ENCODE results near the gene MBOAT2.

DNA sequence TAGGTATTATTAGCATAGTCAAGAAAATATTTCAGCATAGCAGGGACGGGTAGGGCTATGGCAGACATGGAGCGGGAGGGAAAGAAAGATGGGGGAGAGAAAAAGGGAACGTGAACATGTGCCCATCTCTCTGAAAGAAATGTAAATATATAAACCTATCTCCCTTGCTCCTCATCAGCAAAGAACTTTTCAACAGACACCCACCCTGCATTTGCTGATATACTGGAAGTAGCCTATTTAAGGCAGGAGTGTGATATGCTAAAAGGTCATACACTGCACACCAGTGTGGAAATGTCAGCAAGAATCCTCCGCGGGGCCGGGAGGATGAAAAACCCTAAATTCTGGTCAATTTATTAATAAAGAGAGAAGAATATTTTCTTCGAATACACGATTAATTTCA, 1.7 kb downstream of the MBOAT2 start:
- no peak for TF ChIP-seq EZH2 (IDR thresholded peaks at IDR 0.05; ENCODE audit: borderline replicate concordance, low read depth, low read length, poor library complexity, severe bottlenecking)
- TF ChIP-seq, protein P1, sequence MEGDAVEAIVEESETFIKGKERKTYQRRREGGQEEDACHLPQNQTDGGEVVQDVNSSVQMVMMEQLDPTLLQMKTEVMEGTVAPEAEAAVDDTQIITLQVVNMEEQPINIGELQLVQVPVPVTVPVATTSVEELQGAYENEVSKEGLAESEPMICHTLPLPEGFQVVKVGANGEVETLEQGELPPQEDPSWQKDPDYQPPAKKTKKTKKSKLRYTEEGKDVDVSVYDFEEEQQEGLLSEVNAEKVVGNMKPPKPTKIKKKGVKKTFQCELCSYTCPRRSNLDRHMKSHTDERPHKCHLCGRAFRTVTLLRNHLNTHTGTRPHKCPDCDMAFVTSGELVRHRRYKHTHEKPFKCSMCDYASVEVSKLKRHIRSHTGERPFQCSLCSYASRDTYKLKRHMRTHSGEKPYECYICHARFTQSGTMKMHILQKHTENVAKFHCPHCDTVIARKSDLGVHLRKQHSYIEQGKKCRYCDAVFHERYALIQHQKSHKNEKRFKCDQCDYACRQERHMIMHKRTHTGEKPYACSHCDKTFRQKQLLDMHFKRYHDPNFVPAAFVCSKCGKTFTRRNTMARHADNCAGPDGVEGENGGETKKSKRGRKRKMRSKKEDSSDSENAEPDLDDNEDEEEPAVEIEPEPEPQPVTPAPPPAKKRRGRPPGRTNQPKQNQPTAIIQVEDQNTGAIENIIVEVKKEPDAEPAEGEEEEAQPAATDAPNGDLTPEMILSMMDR (conservative IDR thresholded peaks at IDR 0.05; ENCODE audit: low read depth, low read length): no peak
